GM18951 (cell line): Measurements from ENCODE around the gene UBE2E1.
"Not testable (repeated sequence)": the region's sequence is repeated elsewhere in the genome, so short reads cannot be mapped to it uniquely, and the experiment has no call there.

Experiments
- POLR2A ChIP-seq: IDR thresholded peaks from 4 replicates; pipeline ENCODE4 v1.6.1; 2011; ENCODE audit warnings: mild to moderate bottlenecking; ENCODE audit not compliant: insufficient read length, insufficient read depth; ENCODE audit errors: extremely low read depth
- in situ Hi-C: fragments of 300-500 bp; cut with MboI; formaldehyde crosslinking; loops from one replicate; pipeline ENCODE4 v1.12.0; 2022; ENCODE audit warnings: low sequenced_read_pairs, mixed read lengths, inconsistent platforms; ENCODE audit not compliant: unreplicated experiment

Gene UBE2E1

GRCh38 chr3:23831517-23832394 lies 26.0 kb downstream of the UBE2E1 start:
- in situ Hi-C loops: no loop called here
- no peak for TF ChIP-seq POLR2A

- in situ Hi-C loops: no loop called here
- TF ChIP-seq POLR2A: no peak
These were observed 26.8 kb downstream of the UBE2E1 start for GRCh38 chr3:23832523-23832922.

- in situ Hi-C loops: no loop called here
- TF ChIP-seq POLR2A: no peak
These were observed 28.5 kb downstream of the UBE2E1 start for GRCh38 chr3:23834082-23834870.

GRCh38 chr3:23835087-23835486 lies 29.3 kb downstream of the UBE2E1 start:
- in situ Hi-C loops: no loop called here
- TF ChIP-seq POLR2A: no peak

- in situ Hi-C loops: no loop called here
These were observed 30.0 kb downstream of the UBE2E1 start for GRCh38 chr3:23835802-23836201.

GRCh38 chr3:23836536-23837230 lies 30.9 kb downstream of the UBE2E1 start:
- in situ Hi-C loops: no loop called here
- TF ChIP-seq POLR2A: no peak

More at GRCh38 chr3:23835802-23836201, 30.0 kb downstream of the UBE2E1 start:
- no peak for TF ChIP-seq POLR2A

- TF ChIP-seq POLR2A: no peak
- in situ Hi-C loops: no loop called here
These were observed 31.5 kb downstream of the UBE2E1 start for GRCh38 chr3:23837286-23837685.

- in situ Hi-C loops: no loop called here
- no peak for TF ChIP-seq POLR2A
These were observed 31.9 kb downstream of the UBE2E1 start for GRCh38 chr3:23837691-23838090.

GRCh38 chr3:23840521-23840920 lies 34.8 kb downstream of the UBE2E1 start:
- in situ Hi-C loops: no loop called here
- TF ChIP-seq POLR2A: no peak

- in situ Hi-C loops: no loop called here
- TF ChIP-seq POLR2A: no peak
These were observed 38.1 kb downstream of the UBE2E1 start for GRCh38 chr3:23843869-23844268.

GRCh38 chr3:23845326-23846216 lies 39.8 kb downstream of the UBE2E1 start:
- no peak for TF ChIP-seq POLR2A
- in situ Hi-C loops: no loop called here

- in situ Hi-C loops: not testable (repeated sequence)
These were observed 43.7 kb downstream of the UBE2E1 start for GRCh38 chr3:23849462-23849861.
